Neural progenitor cell (in vitro differentiated cells): ENCODE data around the gene TMEM33. TPM values are rescaled to one million over a fixed set of nuclear protein-coding genes. Genes with fewer than 3 reads are reported as not detected.
A peak's percentile ranks its signal among the peaks of the same experiment; 100 is the strongest.

Experiments
- DNase-seq: peaks from one replicate; pipeline ENCODE4 v3.0.0-alpha.2; 2016; ENCODE audit warnings: low spot score
- H2AFZ ChIP-seq: fragments of 200-600 bp; sonication (generic); replicated peaks from 2 replicates; pipeline ENCODE4 v1.6.1; 2016; ENCODE audit warnings: antibody characterized with exemption
- H3F3A ChIP-seq: fragments of 200-600 bp; sonication (generic); 2 replicates; pipeline ENCODE4 v1.6.1; 2016; ENCODE audit warnings: antibody characterized with exemption, low read depth
- H3K27ac ChIP-seq: fragments of 200-600 bp; sonication (generic); 2 replicates; pipeline ENCODE4 v1.5.1; 2016; ENCODE audit warnings: mild to moderate bottlenecking
- H3K27me3 ChIP-seq: fragments of 200-600 bp; sonication (generic); 2 replicates; pipeline ENCODE4 v1.6.1; 2016; ENCODE audit warnings: mild to moderate bottlenecking, moderate library complexity
- H3K36me3 ChIP-seq: fragments of 200-600 bp; sonication (generic); 2 replicates; pipeline ENCODE4 v1.5.1; 2016
- H3K4me1 ChIP-seq: fragments of 200-600 bp; sonication (generic); 2 replicates; pipeline ENCODE4 v1.6.1; 2016; ENCODE audit warnings: mixed run types
- H3K4me2 ChIP-seq: fragments of 200-600 bp; sonication (generic); 2 replicates; pipeline ENCODE4 v1.6.1; 2016
- H3K4me3 ChIP-seq: fragments of 200-600 bp; sonication (generic); 2 replicates; pipeline ENCODE4 v1.5.1; 2016
- H3K79me2 ChIP-seq: fragments of 200-600 bp; sonication (generic); 2 replicates; pipeline ENCODE4 v1.6.1; 2016; ENCODE audit warnings: low read depth
- H3K9ac ChIP-seq: fragments of 200-600 bp; sonication (generic); 2 replicates; pipeline ENCODE4 v1.6.1; 2016
- H3K9me3 ChIP-seq: fragments of 200-600 bp; sonication (generic); 2 replicates; pipeline ENCODE4 v1.5.1; 2016; ENCODE audit warnings: low read depth
- H4K20me1 ChIP-seq: fragments of 200-600 bp; sonication (generic); 2 replicates; pipeline ENCODE4 v1.6.1; 2016; ENCODE audit warnings: low read depth
- H3K27ac Mint-ChIP-seq: 3 replicates; pipeline ENCODE4 v1.8.0; 2021; ENCODE audit warnings: mixed read lengths
- H3K27me3 Mint-ChIP-seq: 2 replicates; pipeline ENCODE4 v1.8.0; 2022; ENCODE audit warnings: low read depth, mild to moderate bottlenecking, inconsistent platforms, moderate library complexity, mixed read lengths; ENCODE audit not compliant: insufficient read depth
- H3K36me3 Mint-ChIP-seq: 3 replicates; pipeline ENCODE4 v1.8.0; 2021; ENCODE audit warnings: mixed read lengths
- H3K4me1 Mint-ChIP-seq: 3 replicates; pipeline ENCODE4 v1.8.0; 2021; ENCODE audit warnings: mixed read lengths
- H3K4me3 Mint-ChIP-seq: 3 replicates; pipeline ENCODE4 v1.8.0; 2021; ENCODE audit warnings: mild to moderate bottlenecking, moderate library complexity, mixed read lengths
- H3K9me3 Mint-ChIP-seq: 3 replicates; pipeline ENCODE4 v1.8.0; 2020; ENCODE audit warnings: mixed read lengths
- EZH2 ChIP-seq: fragments of 200-600 bp; sonication (generic); IDR thresholded peaks from 2 replicates; pipeline ENCODE4 v1.6.1; 2017; ENCODE audit warnings: antibody characterized with exemption, mild to moderate bottlenecking, moderate library complexity
- EZH2phosphoT487 ChIP-seq: fragments of 200-600 bp; sonication (generic); IDR thresholded peaks from 2 replicates; pipeline ENCODE4 v1.6.1; 2017; ENCODE audit warnings: antibody characterized with exemption
- total RNA-seq: library from RNA; depleted of rRNA; stranded (reverse); fragments of >200 nt; gene quantifications from 2 replicates; pipeline ENCODE4 v1.2.3, GENCODE V29; 2015; ENCODE audit warnings: low replicate concordance
- TF ChIP-seq, protein P1 (sequence below): fragments of 200-600 bp; sonication (generic); IDR thresholded peaks from 2 replicates; pipeline ENCODE4 v1.5.1; 2017; ENCODE audit warnings: antibody characterized with exemption, mild to moderate bottlenecking

The TMEM33 gene
- total RNA-seq, 1 donor from 2014 or later, result 71.9 TPM

DNA sequence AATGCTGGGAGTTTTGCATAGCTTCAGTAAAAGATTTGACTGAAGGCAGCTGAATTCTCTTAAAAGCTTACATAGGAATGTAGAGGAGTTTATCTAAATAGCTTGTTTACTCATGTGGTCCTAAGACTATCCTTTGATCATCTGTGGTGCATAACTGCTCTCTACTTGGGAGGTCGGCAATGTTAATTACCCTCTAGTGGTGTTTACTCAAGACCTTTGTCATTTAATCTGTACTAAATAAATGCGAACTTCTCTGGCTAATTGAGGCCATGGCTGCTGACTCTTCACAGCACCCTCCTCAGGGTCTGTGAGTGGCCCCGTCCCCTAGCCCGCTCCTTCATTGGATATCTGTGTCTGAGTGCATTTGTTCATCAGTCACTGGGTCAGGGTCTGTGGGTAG is 13.8 kb upstream of the TMEM33 start:
- Mint-ChIP-seq H3K9me3 (peaks cover 9% of the 10 kb centered on the region), H3K36me3 (no peaks in the 10 kb centered on the region), H3K27me3 (peaks cover 3% of the 10 kb centered on the region), H3K4me3 (no peak overlapping the region), H3K27ac (no peak overlapping the region), H3K4me1 (no peaks in the 10 kb centered on the region)
- Histone ChIP-seq H3K4me1 (no peaks in the 10 kb centered on the region), H3K27ac (no peak overlapping the region), H3F3A (no peaks in the 10 kb centered on the region), H3K36me3 (no peaks in the 10 kb centered on the region), H3K9ac (no peak overlapping the region), H3K9me3 (peaks cover 5% of the 10 kb centered on the region), H4K20me1 (no peaks in the 10 kb centered on the region), H3K79me2 (no peaks in the 10 kb centered on the region), H2AFZ (no peak overlapping the region), H3K27me3 (no peaks in the 10 kb centered on the region), H3K4me3 (no peak overlapping the region), H3K4me2 (no peak overlapping the region)
- TF ChIP-seq EZH2phosphoT487, result no peak
- DNase-seq, result no peak

DNA sequence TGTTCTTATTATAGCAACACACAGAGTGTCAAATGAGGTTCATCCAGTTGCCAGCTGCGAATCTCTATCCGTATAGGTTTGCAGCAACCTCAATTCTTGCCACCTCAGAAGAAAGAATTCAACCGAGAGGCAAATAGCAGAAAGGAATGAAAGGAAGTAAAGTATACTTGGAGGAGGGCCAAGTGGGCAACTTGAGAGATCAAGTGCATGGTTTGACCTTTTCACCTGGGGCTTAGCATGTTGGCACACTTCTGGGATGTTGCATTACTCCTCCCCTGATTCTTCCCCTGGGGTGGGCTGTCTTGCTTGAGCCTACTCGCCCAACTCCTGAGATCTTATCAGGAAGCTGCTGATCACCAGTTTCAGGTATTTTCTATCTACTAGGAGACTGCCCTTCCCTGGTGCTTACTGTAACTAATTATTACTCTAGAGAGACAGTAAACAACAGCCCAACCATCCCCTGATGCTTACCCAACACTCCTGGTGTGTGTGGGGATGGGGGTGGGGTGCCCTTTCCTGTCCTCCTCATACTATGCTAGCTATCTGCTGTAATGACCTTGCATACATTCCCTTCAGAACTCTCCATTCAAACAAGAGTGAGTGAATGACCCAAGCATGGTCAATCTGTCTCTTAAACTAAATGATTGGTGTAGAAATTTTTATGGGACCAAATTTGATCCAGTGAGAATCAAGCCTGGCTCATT is 7.3 kb upstream of the TMEM33 start:
- TF ChIP-seq EZH2 (no peak), EZH2phosphoT487 (no peak)
- TF ChIP-seq, protein P1, sequence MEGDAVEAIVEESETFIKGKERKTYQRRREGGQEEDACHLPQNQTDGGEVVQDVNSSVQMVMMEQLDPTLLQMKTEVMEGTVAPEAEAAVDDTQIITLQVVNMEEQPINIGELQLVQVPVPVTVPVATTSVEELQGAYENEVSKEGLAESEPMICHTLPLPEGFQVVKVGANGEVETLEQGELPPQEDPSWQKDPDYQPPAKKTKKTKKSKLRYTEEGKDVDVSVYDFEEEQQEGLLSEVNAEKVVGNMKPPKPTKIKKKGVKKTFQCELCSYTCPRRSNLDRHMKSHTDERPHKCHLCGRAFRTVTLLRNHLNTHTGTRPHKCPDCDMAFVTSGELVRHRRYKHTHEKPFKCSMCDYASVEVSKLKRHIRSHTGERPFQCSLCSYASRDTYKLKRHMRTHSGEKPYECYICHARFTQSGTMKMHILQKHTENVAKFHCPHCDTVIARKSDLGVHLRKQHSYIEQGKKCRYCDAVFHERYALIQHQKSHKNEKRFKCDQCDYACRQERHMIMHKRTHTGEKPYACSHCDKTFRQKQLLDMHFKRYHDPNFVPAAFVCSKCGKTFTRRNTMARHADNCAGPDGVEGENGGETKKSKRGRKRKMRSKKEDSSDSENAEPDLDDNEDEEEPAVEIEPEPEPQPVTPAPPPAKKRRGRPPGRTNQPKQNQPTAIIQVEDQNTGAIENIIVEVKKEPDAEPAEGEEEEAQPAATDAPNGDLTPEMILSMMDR, result no peak
- Mint-ChIP-seq H3K27ac (no peak overlapping the region), H3K27me3 (no peaks in the 10 kb centered on the region)

DNA sequence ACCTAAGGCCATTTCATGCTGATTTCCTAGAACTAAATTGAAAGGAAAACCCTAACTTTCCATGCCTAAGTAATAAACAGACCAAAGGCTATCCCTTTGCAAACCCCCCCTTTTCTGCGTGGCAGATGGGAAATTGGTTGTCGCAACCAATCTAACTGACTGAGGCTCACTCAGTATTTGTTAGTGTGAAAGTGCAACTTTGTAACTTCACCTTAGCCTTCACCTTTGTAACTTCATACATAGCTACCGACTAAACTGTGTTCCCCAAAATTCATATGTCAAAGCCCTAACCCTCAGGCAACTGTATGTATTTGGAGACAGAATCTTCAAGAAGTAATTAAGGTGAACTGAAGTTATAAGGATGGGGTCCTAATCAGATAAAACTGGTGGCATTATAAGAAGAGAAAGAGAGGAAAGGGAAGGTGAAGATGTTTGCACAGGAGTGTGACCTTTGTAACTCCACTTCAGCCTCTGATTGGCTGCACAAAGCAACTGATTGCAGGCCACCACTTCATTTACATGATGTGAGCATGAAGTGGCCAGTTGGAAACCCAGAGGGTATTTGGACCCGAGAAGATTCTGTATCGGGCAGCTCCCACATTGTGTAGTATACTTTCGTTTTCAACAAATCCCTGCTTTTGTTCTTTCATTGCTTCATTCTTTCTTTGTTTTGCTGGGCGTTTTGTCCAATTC is 4.9 kb upstream of the TMEM33 start:
- Histone ChIP-seq H3K27ac (no peak overlapping the region), H3K79me2 (no peaks in the 10 kb centered on the region), H3K9ac (no peak overlapping the region), H3K4me2 (no peak overlapping the region), H2AFZ (peak overlapping the region; percentile 66), H4K20me1 (no peaks in the 10 kb centered on the region), H3K36me3 (no peaks in the 10 kb centered on the region), H3F3A (peaks cover 3% of the 10 kb centered on the region), H3K27me3 (peaks cover 5% of the 10 kb centered on the region), H3K9me3 (no peaks in the 10 kb centered on the region), H3K4me1 (no peaks in the 10 kb centered on the region), H3K4me3 (no peak overlapping the region)
- DNase-seq, result no peak
- Mint-ChIP-seq H3K4me1 (peaks cover 6% of the 10 kb centered on the region), H3K27me3 (no peaks in the 10 kb centered on the region), H3K36me3 (no peaks in the 10 kb centered on the region), H3K9me3 (no peaks in the 10 kb centered on the region), H3K27ac (no peak overlapping the region), H3K4me3 (no peak overlapping the region)
- TF ChIP-seq EZH2phosphoT487 (no peak), EZH2 (no peak)
- TF ChIP-seq, protein P1, result no peak

More for the DNA sequence above, 7.3 kb upstream of the TMEM33 start:
- Mint-ChIP-seq H3K9me3 (no peaks in the 10 kb centered on the region), H3K4me3 (no peak overlapping the region), H3K36me3 (no peaks in the 10 kb centered on the region), H3K4me1 (no peaks in the 10 kb centered on the region)
- no peaks in the 10 kb centered on the region for H3F3A ChIP-seq
- peaks cover 5% of the 10 kb centered on the region for H3K27me3 ChIP-seq
- H3K27ac ChIP-seq, result no peak overlapping the region
- H3K9me3 ChIP-seq, result no peaks in the 10 kb centered on the region
- H3K4me3 ChIP-seq, result no peak overlapping the region
- H2AFZ ChIP-seq, result no peak overlapping the region
- DNase-seq, result no peak
- no peak overlapping the region for H3K9ac ChIP-seq
- no peaks in the 10 kb centered on the region for H3K79me2 ChIP-seq
- H3K36me3 ChIP-seq, result no peaks in the 10 kb centered on the region
- no peaks in the 10 kb centered on the region for H3K4me1 ChIP-seq
- no peaks in the 10 kb centered on the region for H4K20me1 ChIP-seq
- H3K4me2 ChIP-seq, result no peak overlapping the region

DNA sequence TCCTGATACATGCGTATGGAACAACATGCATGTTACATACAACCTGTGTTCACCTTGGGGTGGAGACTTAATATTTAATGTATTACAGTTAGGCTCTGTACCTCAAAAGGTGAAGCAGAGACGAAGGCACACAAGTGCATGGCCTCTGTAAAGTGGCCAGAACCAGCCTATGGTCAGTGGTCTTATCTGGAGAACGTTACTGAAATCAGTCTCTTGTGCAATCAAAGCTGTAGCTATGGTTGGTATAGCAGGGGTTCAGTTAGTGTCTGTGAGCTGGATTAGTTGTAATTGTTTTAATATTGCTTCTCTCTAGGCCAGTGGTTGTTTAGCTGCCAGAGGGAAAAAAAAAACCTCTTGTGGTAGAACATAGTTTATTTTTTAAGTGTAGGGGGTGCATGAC is 2.2 kb upstream of the TMEM33 start:
- peaks cover 18% of the 10 kb centered on the region for H3K4me1 Mint-ChIP-seq
- TF ChIP-seq, protein P1, result no peak
- TF ChIP-seq EZH2phosphoT487 (no peak), EZH2 (no peak)
- Histone ChIP-seq H3K27ac (no peak overlapping the region), H3K9ac (no peak overlapping the region), H3K4me1 (peaks cover 11% of the 10 kb centered on the region), H2AFZ (no peak overlapping the region), H3K36me3 (no peaks in the 10 kb centered on the region), H3F3A (peaks cover 7% of the 10 kb centered on the region), H3K4me3 (no peak overlapping the region), H3K79me2 (peaks cover 27% of the 10 kb centered on the region), H3K4me2 (no peak overlapping the region), H4K20me1 (peaks cover 18% of the 10 kb centered on the region), H3K27me3 (peaks cover 5% of the 10 kb centered on the region), H3K9me3 (no peaks in the 10 kb centered on the region)
- H3K27me3 Mint-ChIP-seq, result no peaks in the 10 kb centered on the region
- H3K36me3 Mint-ChIP-seq, result no peaks in the 10 kb centered on the region
- H3K4me3 Mint-ChIP-seq, result no peak overlapping the region
- H3K9me3 Mint-ChIP-seq, result no peaks in the 10 kb centered on the region
- no peak overlapping the region for H3K27ac Mint-ChIP-seq
- DNase-seq, result no peak
